ENCODE results near the gene ANKRD20A1. TPM values are rescaled to one million over a fixed set of nuclear protein-coding genes. Genes with fewer than 3 reads are reported as not detected.
"Not testable (repeated sequence)": the region's sequence is repeated elsewhere in the genome, so short reads cannot be mapped to it uniquely, and the experiment has no call there.

The ANKRD20A1 gene
- 10 to 100 TPM in 3 of 4 donors, 1 to 10 TPM in 1; 4.5 to 18.7 (median 12.8) TPM for total RNA-seq

DNA sequence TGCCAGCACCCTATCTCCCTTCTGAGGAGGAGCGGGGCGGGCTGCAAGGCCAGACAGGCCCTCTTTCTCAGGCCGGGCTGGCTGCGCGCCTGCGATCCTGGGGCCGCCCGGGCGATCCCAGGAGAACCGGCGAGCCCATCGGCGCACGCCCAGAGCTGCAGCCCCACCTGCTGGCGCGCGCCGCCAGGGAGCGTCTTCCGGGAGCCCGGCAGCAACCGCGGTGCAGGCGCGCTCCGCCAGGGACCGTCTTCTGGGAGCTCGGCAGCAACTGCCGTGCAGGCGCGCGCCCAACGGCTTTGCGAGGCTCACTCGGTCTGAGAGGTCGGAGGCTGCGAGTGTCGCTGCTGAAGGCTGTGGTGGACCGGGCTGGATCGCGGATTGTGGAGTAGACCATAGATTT, at the start of gene ANKRD20A1:
ANKRD20A1 (plus strand) TSS at position 61 of the 400 bp plus-strand sequence. CDS start 496 bp downstream, outside the sequence.
- in situ Hi-C loops (cut with MboI; ENCODE audit: low pct_ligation_motif_present in 1 of 4, low pct_unique_long_range_greater_than_20kb in 1 of 4, low sequenced_read_pairs in 3 of 4); H3K27me3 ChIP-seq; H3K27ac ChIP-seq; H3K9me3 ChIP-seq; H3K36me3 ChIP-seq; intact Hi-C loops (cut with DNase I; ENCODE audit: low total_unique reads); H3K4me1 ChIP-seq; DNase-seq: not testable (repeated sequence)
- peak within 1 kb of the TSS in 1 of 4 donors; percentile 42 for H3K4me3 ChIP-seq
- WGBS, 2 donors (ENCODE audit: low coverage in 1 of 2), result no CpG with 5 or more reads among the region's 41 CpGs
- peak in 1 of 5 experiments; percentile 22 for TF ChIP-seq CTCF (IDR thresholded peaks at IDR 0.05)

DNA sequence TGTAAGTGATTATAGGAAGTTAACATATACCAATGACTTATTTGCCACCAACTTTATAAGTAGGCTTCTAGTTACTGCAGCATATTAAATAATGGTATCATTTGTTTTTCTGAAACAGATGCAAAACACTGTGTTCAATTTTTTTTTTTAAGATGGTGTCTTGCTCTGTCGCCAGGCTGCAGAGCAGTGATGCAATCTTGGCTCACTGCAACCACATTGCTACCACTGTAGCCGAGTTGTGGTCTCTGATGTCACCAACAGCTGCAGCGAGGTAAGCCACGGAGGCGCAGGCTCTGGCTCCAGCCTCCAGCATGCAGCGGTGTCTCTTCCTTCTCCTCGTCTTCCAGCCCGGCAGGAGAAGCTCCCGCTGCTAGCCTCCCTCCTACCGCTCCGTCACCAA, 26.6 kb upstream of the ANKRD20A1 start:
- H3K36me3 ChIP-seq; H3K4me1 ChIP-seq; intact Hi-C loops (cut with DNase I; ENCODE audit: low total_unique reads); H3K4me3 ChIP-seq; H3K27me3 ChIP-seq; H3K9me3 ChIP-seq; H3K27ac ChIP-seq; DNase-seq; in situ Hi-C loops (cut with MboI; ENCODE audit: low pct_ligation_motif_present in 1 of 4, low pct_unique_long_range_greater_than_20kb in 1 of 4, low sequenced_read_pairs in 3 of 4): not testable (repeated sequence)
- WGBS, 2 donors (ENCODE audit: low coverage in 1 of 2), result 63% methylated on average over 5 of the region's 11 CpGs; no CpG with 5 or more reads in 1 of the 2 donors

Small RNA genes lying within 50 kb of the gene (small RNA-seq; reads per million reads assigned to genes)
- 0 reads per million in 4 donors for gene RNU6-368P

Measured in transverse colon (tissue), 4 donors.